GDM1 (cell line): Measurements from ENCODE around the gene RHBDD1.

Source experiments
- DNase-seq: peaks from one replicate; lab custom pipeline; 2025; lab: John Stamatoyannopoulos, UW

Gene RHBDD1

DNA sequence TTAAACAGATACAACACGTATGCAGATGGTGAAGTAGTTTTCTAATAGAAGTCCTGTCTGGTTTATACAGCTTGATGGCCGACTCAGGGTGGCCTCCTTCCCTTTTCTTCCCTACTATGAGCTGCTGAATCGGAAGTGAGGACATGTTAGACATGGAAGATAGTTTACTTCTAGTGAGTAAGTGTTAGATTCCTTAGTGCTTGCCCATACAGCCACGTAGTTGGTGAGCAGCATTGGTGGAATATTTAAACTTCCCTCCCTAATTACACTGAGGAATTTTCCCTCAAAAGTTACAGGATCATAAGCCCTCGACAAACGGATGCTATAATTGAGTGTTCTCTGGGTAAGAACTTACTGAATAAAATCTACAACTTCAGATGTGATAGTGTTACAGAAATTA is 52.1 kb downstream of the RHBDD1 start:
- no peak for DNase-seq

DNA sequence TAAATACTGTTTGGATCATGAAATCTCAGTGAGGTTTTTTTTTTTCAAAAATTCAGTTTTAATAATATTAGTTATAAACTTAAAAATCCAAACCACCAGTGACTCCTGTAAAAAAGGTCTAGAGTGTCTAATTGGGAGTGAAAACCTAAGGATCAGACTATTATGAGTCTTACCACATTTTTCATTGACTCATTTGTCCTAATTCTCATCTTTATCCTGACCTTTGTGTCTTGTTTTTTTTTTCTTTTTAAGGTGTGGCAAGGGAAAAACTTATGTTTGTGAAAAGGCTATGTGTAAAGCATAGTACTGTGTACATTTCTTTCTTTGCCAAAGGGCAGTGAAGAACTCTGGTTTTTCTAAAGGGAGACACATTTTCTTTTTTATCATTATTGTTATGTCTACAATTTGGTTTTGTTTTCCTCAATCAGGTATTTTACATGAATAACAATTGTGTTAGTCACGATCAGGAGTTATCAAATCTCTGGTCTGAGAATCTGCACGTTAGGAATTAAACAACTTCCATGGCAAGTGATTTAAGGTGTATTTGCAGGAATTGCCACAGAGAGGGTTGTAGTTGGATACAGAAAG is 52.6 kb downstream of the RHBDD1 start:
- no peak for DNase-seq

- DNase-seq: no peak
These were observed 53.1 kb downstream of the RHBDD1 start for GRCh38 chr2:226888971-226889370.

GRCh38 chr2:226890286-226890685 is 54.4 kb downstream of the RHBDD1 start:
- DNase-seq: no peak

GRCh38 chr2:226891780-226892590 is 56.1 kb downstream of the RHBDD1 start:
- no peak for DNase-seq

DNA sequence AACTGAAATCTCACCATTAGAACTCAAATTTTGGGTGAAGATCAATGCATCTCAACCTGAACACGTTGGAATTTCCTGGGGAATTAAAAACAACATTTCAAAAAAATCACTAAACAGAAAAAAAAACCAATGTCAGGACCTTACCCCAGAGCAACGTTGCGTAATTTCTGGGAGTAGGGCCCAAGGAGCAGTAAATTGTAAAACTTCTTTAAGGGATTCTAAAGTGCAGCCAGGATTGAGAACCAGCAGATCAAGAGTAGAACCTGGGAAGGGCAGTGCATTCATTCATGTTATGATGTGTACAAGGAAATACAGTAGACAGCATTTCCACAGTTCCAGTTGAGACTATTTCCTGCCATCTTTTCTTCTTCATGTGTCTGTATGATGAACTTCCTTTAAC is 56.9 kb downstream of the RHBDD1 start:
- no peak for DNase-seq

DNA sequence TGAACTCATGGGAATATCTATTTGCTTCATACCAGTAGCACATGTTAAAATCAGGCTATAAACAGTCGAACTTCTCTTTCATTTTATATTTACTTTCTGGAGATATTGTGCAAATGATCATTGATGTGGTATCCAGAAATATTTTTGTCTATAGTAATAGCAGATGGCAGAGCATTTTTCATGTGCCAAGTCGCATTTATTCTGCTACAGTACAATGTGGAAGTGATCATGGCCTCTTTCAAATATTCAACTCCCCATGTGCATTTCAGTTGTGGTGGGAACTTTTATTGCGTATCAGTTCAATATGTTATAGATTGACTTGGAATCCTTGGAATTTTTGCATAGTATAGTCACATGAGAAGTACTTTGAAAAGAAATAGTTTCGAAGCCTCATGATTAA is 57.4 kb downstream of the RHBDD1 start:
- DNase-seq: no peak

- DNase-seq: no peak
These were observed 58.9 kb downstream of the RHBDD1 start for GRCh38 chr2:226894752-226895151.

DNA sequence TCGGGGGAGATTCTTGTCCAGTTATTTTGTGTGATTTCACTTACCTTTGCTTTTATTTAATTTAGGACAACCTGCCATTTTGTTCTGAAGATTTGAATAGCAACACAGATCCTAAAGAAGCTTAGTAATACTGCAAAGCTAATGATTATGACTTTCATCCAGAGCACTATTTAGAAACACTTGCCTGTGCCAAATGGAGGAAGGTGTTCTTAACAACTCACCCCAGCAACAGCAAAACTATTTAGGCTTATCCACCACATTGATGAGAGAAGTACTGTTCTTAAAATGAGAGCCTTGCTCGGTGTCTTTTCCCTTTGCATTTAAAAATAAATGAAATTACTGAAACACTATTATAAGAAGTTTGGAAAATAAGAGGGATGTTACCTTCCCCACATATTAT is 59.7 kb downstream of the RHBDD1 start:
- no peak for DNase-seq

DNA sequence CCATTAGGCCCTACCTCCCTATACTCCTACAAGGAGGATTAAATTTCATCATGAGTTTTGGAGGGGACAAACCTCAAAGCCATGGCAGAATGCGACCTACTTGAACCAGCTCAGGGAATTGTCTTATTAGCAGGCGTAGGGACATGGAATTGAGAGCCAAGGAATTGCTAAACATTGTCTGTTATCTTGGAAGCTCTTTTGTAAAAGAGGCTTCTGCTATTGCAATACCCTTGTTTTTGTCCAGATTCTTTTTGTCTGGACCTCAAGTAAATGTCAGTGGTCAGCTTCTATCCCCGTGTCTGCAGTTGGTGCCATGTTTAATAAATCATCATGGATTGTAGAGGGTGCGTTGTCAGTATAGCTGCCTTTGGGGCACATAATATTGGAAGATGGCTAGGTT is 62.3 kb downstream of the RHBDD1 start:
- DNase-seq: no peak

GRCh38 chr2:226898897-226899296 is 63.0 kb downstream of the RHBDD1 start:
- DNase-seq: no peak

GRCh38 chr2:226902041-226902966 is 66.5 kb downstream of the RHBDD1 start:
- DNase-seq: no peak

- no peak for DNase-seq
These were observed 67.3 kb downstream of the RHBDD1 start for GRCh38 chr2:226903179-226903578.

- DNase-seq: no peak
These were observed 68.7 kb downstream of the RHBDD1 start for GRCh38 chr2:226904592-226904991.

GRCh38 chr2:226905718-226906117 is 69.9 kb downstream of the RHBDD1 start:
- no peak for DNase-seq

GRCh38 chr2:226906163-226906693 is 70.4 kb downstream of the RHBDD1 start:
- DNase-seq: no peak

DNA sequence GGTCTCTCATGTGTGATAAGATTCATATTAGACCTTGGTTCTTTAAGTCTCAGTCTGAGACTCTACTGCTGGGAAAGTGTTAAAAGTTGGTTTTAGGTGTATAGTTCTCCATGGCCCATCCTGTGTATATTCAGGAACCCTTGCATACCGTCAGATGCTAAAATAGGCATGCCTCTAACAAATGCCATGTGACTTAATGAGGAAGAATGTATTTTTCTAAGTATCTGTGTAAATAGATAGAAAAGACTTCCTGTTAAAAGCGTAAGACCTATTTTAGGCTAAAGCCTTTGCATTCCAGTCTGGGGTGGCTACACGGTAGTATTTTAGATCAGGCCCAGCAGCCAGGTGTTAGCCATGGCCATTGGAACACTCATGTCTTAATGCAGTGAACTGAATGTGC is 73.3 kb downstream of the RHBDD1 start:
- no peak for DNase-seq

- DNase-seq: no peak
These were observed 74.0 kb downstream of the RHBDD1 start for GRCh38 chr2:226909836-226910235.

DNA sequence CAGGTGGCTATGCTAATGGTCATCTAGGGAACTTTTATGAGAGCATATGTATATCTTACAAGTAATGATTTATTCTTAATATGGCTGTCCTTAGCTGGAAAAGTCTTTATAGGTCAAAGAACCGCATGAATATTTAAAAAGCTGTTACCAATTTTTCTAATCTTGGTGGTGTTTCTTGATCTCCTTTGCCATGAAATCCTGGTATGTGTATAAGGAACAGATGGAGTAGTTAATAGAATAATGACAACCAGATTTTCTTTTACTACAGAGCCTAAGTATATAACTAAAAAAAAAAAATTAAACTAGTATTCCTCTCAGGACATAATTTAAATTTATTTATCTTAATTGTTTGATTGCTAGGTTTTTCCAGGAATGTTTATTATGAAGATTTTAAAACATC is 74.5 kb downstream of the RHBDD1 start:
- no peak for DNase-seq

GRCh38 chr2:226911932-226912331 is 76.1 kb downstream of the RHBDD1 start:
- DNase-seq: no peak

- DNase-seq: no peak
These were observed 77.8 kb downstream of the RHBDD1 start for GRCh38 chr2:226913641-226914040.

- DNase-seq: no peak
These were observed 80.0 kb downstream of the RHBDD1 start for GRCh38 chr2:226915846-226916360.
